ENCODE data around the gene CBARP.

The CBARP gene

DNA sequence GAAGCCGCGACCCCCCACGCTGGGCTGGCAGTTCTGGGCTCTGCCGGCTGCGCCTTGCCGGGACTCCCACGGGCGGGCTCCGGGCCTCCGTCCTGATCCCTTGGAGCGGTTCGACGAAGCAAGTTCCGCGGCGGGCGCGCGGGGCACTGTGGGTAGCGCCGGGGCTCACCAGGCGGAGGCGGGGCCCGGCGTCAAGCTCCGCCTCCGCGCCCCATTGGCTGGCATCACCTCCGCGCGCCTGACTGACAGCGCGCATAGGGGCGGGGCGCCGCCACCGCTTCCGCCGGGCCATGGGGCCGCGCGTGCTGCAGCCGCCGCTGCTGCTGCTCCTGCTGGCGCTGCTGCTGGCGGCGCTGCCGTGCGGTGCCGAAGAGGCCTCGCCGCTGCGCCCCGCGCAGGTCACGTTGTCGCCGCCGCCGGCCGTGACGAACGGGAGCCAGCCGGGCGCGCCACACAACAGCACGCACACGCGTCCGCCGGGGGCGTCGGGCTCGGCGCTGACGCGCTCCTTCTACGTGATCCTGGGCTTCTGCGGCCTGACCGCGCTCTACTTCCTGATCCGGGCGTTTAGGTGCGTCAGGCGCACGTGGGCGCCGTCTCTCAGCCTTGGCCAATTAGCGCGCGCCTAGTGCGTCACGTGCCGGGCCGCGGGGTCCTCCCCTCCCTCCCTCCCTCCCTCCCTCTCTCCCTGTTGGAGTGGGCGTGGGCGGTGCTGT is 37.6 kb upstream of the CBARP start, which contains the start of gene FAM174C:
Gene FAM174C (plus strand): TSS at position 271 of the 716 bp plus-strand sequence. CDS start 20 bp downstream, at position 291.
- peak; percentile 94 to 96 for DNase-seq

- no peak for DNase-seq
Measured at GRCh38 chr19:1274852-1275259, 37.1 kb upstream of the CBARP start.

DNA sequence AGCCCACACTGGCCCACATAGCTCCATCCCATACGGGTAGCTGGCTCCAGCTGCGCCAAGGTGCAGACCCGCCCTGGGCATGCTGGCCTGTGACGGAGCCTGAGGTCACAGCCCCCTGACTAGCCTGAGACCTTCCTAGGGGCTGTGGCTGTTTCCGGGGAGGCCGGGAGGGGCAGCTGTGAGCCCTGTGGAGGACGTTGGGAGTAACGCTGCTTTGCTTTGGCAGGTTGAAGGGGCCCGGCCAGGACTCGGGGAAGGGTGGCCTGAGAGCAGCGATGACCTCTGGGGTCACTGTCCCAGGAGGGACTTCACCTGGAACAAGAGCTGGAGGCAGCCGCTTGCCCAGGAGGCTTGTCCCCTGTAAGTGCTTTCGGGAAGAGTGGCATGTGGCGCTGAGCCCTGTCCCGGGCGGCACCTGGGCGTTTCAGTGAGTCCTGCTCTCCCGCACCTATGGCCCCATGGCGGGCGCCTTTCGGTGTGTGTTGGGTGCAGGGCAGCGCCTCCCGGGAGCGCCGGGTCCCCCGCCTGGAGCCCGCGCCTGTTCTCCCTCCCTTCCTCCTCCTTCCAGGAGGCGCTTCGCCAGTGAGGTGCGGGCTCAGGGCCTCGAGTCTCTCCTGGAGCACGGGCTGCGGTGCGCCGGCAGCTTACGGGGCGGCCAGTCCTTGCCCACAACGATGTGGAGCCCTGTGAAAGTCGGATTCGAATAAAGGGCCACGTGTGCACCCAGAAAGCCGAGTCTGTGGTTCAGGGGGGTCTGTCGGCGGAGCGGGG is 36.5 kb upstream of the CBARP start:
- no peak for DNase-seq

- DNase-seq = no peak
Measured at GRCh38 chr19:1273263-1274041, 35.6 kb upstream of the CBARP start.

DNA sequence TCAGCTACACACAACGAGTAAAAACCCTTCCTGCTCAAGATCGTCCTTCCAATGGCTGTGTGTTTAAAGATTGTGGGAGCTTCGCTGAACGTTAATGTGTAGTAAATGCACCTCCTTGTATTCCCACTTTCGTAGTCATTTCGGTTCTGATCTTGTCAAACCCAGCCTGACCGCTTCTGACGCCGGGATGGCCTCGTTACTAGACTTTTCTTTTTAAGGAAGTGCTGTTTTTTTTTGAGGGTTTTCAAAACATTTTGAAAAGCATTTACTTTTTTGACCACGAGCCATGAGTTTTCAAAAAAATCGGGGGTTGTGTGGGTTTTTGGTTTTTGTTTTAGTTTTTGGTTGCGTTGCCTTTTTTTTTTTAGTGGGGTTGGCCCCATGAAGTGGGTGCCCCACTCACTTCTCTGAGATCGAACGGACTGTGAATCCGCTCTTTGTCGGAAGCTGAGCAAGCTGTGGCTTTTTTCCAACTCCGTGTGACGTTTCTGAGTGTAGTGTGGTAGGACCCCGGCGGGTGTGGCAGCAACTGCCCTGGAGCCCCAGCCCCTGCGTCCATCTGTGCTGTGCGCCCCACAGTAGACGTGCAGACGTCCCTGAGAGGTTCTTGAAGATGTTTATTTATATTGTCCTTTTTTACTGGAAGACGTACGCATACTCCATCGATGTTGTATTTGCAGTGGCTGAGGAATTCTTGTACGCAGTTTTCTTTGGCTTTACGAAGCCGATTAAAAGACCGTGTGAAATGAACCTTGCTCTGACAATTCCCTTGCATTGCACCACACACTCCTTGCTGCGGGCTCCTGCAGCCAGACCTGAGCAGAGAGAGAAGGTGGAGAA is 34.8 kb upstream of the CBARP start:
- no peak for DNase-seq

- no peak for DNase-seq
Measured at GRCh38 chr19:1271528-1272422, 34.0 kb upstream of the CBARP start.

DNA sequence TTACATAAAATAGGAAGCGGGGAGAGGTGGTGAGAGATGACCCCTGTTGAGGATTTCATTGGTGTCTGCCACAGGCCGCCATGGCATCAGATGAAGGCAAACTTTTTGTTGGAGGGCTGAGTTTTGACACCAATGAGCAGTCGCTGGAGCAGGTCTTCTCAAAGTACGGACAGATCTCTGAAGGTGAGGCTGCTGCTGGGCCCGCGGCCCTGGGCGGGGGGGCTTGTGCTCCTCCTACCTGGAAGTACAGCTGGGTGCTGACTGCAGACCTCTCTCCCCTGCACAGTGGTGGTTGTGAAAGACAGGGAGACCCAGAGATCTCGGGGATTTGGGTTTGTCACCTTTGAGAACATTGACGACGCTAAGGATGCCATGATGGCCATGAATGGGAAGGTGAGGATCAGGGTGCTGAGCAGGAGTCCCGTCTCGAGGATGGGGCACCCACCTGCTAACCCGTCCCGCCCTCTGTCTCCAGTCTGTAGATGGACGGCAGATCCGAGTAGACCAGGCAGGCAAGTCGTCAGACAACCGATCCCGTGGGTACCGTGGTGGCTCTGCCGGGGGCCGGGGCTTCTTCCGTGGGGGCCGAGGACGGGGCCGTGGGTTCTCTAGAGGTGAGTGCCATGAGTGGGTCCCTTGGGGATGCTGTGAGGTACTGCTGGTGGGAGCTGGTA is 33.2 kb upstream of the CBARP start:
- DNase-seq = no peak

- peak; percentile 57 to 58 for DNase-seq
Measured at GRCh38 chr19:1270213-1270853, 32.5 kb upstream of the CBARP start.

DNA sequence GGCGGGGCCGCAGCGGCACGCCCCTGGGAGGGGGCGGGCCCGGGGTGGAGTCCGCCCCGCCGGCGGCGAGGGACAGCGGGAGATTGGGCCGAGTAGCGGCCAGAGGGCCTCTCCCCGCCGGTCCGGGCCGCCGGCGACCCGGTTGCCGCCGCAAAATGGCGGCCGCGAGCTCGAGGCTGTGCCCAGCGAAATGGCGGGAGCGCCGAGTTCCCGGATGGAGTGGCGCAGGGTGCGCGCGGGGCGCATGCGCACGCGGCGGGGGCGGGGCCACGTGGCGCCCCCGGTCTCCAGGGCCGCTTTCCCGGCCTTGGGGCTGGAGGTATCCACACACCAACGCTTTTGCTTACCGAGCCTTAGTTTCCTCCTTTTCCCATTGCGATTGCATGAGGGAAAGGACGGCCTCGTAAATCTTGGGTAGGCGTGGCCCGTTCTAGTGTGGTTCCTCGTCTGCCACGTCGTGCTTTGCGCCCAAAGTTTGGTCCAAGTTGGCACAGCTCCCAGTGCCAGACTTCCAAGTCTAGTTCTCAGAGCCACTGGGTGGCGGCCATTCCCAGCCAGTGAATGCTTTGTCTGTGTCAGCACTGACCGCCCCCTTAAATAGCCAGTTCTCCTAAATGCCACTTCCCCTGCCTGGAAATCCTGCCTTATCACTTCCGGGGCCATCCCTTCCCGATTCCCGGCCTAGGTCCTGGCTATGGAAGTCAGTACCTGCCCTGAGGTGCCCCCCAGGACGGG is 31.8 kb upstream of the CBARP start:
- peak; percentile 88 to 91 for DNase-seq

DNA sequence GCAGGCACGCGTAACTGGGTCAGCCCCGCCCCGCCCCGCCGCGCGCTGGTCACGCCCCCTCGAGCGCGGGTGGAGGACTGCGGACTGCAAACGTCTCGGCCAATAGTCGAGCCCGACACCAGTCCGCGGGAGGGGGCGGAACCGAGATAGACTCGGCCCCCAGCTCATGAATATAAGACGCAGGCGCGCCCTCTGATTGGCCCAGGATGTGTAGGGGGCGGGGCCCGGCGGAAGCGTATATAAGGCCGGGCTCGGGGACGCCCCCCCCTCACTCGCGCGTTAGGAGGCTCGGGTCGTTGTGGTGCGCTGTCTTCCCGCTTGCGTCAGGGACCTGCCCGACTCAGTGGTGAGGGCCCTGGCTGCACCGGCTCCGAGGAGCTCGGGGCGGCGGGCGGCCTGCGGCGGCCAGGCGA is 31.3 kb upstream of the CBARP start, which contains the start of gene CIRBP:
Gene CIRBP (plus strand): TSS at position 268 of the 413 bp plus-strand sequence. CDS start 1,602 bp downstream, outside the sequence.
- peak; percentile 99 to 100 for DNase-seq

- DNase-seq = no peak
Measured at GRCh38 chr19:1268226-1269064, 30.6 kb upstream of the CBARP start.

- DNase-seq = no peak
Measured at GRCh38 chr19:1267477-1268225, 29.8 kb upstream of the CBARP start.

DNA sequence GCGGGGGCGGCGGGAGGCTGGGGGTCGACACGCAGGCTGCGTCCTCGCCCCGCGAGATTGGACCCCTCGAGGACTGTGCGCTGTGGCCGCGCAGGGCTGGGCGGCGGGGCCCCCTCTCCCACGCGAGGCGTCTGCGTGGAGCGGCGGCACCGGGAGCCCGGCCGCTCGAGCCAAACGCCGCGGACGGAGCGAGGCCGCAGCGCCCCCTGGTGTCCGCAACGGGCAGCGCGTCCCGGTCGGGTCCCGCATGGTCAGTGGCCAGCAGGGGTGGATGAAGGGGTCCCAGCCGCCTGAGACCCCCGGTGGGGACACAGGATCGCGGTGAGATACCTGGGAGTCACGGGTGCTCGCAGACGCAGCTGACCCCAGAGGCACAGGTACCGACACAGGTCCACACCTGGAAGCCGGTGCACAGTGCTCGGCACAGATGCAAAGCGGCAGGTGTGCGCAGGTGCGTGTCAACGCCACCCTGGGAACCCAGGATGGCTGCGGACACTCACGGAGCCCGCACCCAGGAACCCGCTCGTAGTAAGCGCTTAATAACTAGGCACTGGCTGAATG is 29.2 kb upstream of the CBARP start:
- peak; percentile 84 to 87 for DNase-seq

DNA sequence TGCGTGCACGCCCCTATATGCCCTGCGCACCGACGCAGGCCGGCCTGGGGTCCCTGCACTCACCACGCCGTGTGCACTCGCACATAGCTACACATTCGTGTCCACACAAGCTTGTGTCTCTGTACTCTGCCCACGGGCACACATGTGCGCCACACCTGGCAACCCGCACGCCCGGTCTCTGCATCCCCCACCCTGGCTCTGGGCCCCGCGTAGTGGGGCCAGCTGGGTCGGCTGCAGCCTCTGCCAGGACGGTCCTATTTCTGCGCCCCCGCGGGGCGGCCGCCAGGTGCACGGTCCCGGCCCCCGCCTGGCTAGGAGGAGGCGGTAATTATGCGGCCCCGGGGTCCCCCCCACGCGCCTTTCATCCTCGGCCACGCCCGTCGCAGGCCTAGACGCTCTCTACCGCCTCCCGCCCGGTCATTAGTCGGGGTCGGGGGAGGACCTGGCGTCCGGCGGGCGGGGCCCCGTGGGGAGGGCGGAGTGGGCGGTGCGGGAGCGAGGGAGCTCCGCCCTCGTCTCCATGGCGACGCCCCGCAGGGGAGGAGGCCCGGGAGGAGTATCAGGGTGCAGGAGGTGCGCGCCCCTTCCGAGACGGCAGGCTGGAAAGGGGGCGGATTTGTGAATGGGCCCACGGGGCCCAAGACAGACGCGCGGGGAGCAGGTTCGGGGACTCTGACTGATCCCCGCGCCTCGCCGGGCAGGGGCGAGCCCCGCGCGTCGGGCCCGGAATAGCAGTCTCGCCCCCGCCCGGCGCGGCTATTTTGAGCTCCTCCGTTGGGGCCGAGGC is 28.5 kb upstream of the CBARP start:
- peak; percentile 89 to 92 for DNase-seq

DNA sequence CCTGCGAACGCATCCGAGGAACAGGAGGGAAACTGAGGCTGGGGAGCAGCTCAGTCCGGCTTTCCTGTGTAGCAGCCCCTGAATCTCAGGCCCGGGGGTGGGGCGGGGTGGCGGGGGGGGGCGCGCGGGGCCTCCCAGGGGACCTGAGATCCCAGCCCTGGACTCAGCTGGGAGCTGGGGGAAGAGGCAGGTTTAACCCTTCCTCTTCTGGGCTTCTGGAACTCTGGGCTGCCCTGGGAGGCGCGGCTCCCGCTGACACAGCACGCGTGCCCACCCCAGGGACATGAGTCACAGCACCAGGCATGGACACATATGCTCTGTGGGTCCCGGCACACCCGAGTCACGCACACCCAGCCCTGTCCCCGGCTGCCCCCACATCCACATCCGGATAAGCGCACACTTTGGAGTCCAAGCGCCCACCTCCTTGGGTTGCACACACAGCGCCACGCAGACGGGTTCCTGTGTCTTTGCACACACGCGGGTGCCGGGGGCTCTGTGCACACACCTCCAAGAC is 27.9 kb upstream of the CBARP start:
- peak; percentile 67 to 73 for DNase-seq

Data from activated T-cell treated with anti-CD3 and anti-CD28 coated beads, Interleukin-2, amount 50 U/mL, for 48 hours (primary cell).